Measurements from ENCODE around the gene SMC6. TPM values are rescaled to one million over a fixed set of nuclear protein-coding genes. Genes with fewer than 3 reads are reported as not detected.

Gene SMC6
- total and polyA plus RNA-seq, 12 donors = 4.2 to 18.6 (median 7.6) TPM

DNA sequence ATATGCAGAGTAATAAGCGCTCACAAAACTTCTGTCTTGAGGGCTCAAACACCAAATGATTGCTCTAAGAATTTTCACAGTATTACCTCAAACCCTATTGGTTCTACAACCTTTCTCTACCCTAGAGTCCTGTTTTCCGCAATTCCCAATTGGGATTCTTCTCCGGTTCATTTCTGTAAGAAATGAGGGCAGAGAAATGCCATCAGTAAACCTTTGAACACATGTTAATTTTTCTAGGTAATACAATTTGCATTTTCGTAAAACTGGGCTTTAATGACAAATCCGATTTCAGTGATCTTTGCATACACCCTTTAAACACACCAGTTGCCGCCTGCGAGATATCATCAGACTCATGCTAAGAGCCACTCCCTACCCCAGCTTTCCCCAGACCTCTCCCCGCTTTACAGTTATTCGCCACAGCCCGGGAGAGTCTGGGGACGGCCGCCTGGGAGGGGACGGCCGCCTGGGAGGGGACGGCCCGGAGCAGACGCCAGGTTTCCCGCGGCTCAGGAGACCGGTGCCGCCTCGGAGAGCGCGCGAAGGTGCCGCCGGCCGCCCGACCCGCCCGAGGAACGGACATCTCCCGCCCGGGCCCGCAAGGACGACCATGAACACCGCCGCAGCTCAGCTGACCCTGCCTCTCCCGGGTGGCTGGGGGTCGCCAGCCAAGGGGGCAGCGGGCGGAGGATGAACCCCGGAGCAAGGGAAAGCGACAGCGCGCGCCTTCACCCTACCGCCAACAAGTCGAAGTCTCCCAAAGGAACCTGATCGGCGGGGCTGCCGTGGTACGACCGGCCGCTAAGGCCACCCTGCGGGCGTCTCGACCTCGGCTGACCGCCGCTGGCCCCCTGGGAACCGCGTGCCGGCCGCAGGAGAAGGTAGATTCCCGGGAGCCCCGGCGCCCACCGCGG, 463 bp downstream of the SMC6 start:
- Histone ChIP-seq H3K27ac (peak overlapping the region; percentile 82 to 99 (median 97)), H3K9me3 (replicated peaks in 1 of 3) (no peaks in the 10 kb centered on the region), H3K36me3 (replicated peaks in 1 of 2) (no peaks in the 10 kb centered on the region), H3K4me3 (peak overlapping the region; percentile 60 to 85 (median 78)), H3K4me1 (replicated peaks in 1 of 2) (peaks cover 8 to 19% of the 10 kb centered on the region in 2 donors), H3K27me3 (no peaks in the 10 kb centered on the region)
- intact Hi-C loops (cut with DNase I) = no loop called here
- TF ChIP-seq, protein P1, sequence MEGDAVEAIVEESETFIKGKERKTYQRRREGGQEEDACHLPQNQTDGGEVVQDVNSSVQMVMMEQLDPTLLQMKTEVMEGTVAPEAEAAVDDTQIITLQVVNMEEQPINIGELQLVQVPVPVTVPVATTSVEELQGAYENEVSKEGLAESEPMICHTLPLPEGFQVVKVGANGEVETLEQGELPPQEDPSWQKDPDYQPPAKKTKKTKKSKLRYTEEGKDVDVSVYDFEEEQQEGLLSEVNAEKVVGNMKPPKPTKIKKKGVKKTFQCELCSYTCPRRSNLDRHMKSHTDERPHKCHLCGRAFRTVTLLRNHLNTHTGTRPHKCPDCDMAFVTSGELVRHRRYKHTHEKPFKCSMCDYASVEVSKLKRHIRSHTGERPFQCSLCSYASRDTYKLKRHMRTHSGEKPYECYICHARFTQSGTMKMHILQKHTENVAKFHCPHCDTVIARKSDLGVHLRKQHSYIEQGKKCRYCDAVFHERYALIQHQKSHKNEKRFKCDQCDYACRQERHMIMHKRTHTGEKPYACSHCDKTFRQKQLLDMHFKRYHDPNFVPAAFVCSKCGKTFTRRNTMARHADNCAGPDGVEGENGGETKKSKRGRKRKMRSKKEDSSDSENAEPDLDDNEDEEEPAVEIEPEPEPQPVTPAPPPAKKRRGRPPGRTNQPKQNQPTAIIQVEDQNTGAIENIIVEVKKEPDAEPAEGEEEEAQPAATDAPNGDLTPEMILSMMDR (IDR thresholded peaks at IDR 0.05) = no peak
- TF ChIP-seq POLR2A (IDR thresholded peaks at IDR 0.05) = peak in 1 of 2 donors; percentile 37
- 1 to 5% (median 2%) methylated on average over 8 to 70 of the region's 70 CpGs for WGBS, 4 donors
- DNase-seq = peak; percentile 19 to 58 (median 47)

DNA sequence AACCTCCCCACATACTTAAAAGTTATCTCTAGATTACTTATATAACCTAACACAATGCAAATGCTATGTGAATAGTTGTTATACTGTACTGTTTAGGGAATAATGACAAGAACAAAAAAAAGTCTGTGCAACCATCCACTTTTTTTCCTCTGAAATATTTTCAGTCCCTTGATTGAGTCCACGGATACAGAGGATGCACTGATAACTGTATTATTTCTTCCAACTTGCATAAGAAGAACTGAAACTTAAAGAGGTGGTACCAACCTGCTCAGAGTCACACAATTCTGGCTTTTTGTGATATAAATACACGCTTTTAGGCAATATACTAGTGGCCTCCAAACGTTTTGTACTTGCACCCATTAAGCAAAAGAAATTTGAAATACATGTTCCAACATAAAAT, 1.4 kb downstream of the SMC6 start:
- H3K36me3 ChIP-seq (replicated peaks in 1 of 2) = no peaks in the 10 kb centered on the region
- no peaks in the 10 kb centered on the region for H3K27me3 ChIP-seq
- H3K27ac ChIP-seq = no peak overlapping the region
- H3K9me3 ChIP-seq (replicated peaks in 1 of 3) = no peaks in the 10 kb centered on the region
- no peak overlapping the region for H3K4me3 ChIP-seq
- TF ChIP-seq POLR2A (IDR thresholded peaks at IDR 0.05) = no peak
- TF ChIP-seq, protein P1 (IDR thresholded peaks at IDR 0.05) = no peak
- H3K4me1 ChIP-seq (replicated peaks in 1 of 2) = peaks cover 8 to 19% of the 10 kb centered on the region in 2 donors
- intact Hi-C loops (cut with DNase I) = no loop called here
- DNase-seq = no peak
- WGBS, 4 donors = 50 to 58% (median 57%) methylated on average over 3 of the region's 3 CpGs

DNA sequence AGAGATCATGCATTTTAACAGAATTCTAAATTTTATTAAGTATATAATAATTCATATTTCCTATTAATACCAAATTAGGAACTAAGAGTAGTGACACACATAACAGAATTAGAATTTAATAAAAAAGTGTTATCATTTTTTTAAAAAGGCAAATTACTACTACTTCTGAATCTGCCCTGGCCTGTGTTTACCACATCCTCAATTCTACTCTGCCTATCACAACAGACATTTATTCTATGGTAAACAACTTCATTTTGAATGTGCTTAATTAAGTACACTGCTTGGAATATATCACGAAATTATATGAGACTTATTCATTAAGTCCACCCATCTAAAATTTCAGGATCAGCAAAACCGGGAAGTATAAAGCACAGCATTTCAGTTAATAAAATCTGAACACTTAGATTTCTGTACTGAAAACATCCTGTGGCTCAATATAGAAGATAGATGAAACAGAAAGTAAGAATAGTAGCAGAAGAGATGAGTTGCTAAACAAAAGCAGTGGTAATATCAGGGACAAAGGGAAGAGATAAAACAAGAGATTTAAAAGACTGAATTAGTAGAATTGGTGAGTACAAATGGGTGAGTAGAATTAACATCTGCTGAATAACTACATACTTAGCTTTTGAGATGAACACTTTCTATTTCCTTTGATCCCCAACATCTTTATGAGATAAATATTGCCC, 3.7 kb downstream of the SMC6 start:
- H3K4me1 ChIP-seq (replicated peaks in 1 of 2) = peaks cover 8 to 18% of the 10 kb centered on the region in 2 donors
- no peak for DNase-seq
- 80 to 93% (median 84%) methylated on average over 2 of the region's 2 CpGs for WGBS, 4 donors
- no peak for TF ChIP-seq POLR2A (IDR thresholded peaks at IDR 0.05)
- TF ChIP-seq, protein P1 (IDR thresholded peaks at IDR 0.05) = no peak
- no peaks in the 10 kb centered on the region for H3K9me3 ChIP-seq (replicated peaks in 1 of 3)
- no peak overlapping the region for H3K4me3 ChIP-seq
- H3K27ac ChIP-seq = no peak overlapping the region
- no peaks in the 10 kb centered on the region for H3K36me3 ChIP-seq (replicated peaks in 1 of 2)
- intact Hi-C loops (cut with DNase I) = no loop called here
- H3K27me3 ChIP-seq = no peaks in the 10 kb centered on the region

DNA sequence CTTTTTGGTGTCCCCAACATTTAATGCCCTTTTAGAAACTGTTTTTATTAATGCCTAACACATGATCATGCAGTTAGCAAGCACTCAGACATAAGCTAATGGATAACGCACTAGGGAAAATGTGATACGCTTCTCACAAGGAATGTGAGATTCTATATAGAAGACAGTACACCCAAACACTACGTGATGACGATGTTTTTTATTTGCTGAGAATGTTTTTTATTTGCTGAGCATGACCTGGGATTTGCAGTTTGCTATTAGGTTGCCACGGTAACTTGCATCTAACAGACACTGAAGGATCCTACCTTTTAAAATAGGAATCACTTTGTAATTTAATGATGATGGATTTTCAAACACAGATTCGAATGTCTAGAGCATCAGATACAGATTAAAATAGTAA, 4.9 kb downstream of the SMC6 start:
- Histone ChIP-seq H3K27me3 (no peaks in the 10 kb centered on the region), H3K9me3 (replicated peaks in 1 of 3) (no peaks in the 10 kb centered on the region), H3K36me3 (replicated peaks in 1 of 2) (no peaks in the 10 kb centered on the region), H3K27ac (no peak overlapping the region), H3K4me1 (replicated peaks in 1 of 2) (peaks cover 5 to 12% of the 10 kb centered on the region in 2 donors), H3K4me3 (no peak overlapping the region)
- intact Hi-C loops (cut with DNase I) = no loop called here
- no peak for DNase-seq
- TF ChIP-seq, protein P1 (IDR thresholded peaks at IDR 0.05) = no peak
- no peak for TF ChIP-seq POLR2A (IDR thresholded peaks at IDR 0.05)
- WGBS, 4 donors = 86 to 94% (median 92%) methylated on average over 6 of the region's 6 CpGs

Data from adrenal gland (tissue), 12 donors.